Measurements from ENCODE around the gene XXYLT1.

DNA sequence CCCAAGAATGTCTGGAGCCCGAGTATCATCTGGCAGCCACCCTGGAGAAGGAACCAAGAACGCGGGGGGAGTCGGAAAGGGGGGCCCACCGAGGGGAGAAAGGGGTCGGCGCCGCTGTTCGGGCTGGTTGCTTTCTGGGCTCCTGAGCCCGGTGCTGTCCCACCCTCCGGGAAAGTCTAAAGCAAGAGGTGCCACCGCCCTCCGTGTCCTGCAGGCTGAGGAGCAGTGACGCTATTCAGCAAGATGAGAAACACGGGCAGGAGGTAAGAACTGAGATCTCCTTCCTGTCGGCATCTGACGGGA, 234.8 kb downstream of the XXYLT1 start:
- TF ChIP-seq POLR2A (IDR thresholded peaks at IDR 0.05) (no peak), EP300 (IDR thresholded peaks at IDR 0.05) (no peak)
- TF ChIP-seq, protein P1, sequence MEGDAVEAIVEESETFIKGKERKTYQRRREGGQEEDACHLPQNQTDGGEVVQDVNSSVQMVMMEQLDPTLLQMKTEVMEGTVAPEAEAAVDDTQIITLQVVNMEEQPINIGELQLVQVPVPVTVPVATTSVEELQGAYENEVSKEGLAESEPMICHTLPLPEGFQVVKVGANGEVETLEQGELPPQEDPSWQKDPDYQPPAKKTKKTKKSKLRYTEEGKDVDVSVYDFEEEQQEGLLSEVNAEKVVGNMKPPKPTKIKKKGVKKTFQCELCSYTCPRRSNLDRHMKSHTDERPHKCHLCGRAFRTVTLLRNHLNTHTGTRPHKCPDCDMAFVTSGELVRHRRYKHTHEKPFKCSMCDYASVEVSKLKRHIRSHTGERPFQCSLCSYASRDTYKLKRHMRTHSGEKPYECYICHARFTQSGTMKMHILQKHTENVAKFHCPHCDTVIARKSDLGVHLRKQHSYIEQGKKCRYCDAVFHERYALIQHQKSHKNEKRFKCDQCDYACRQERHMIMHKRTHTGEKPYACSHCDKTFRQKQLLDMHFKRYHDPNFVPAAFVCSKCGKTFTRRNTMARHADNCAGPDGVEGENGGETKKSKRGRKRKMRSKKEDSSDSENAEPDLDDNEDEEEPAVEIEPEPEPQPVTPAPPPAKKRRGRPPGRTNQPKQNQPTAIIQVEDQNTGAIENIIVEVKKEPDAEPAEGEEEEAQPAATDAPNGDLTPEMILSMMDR (IDR thresholded peaks at IDR 0.05), result no peak
